Upper lobe of left lung (tissue), 4 donors: ENCODE results near the gene CUX1.

ENCODE experiments used
- EP300 ChIP-seq, 4 donors: sonication (generic); formaldehyde crosslinking; IDR thresholded peaks; one replicate each; pipeline ENCODE4 v1.5.1; 2017; ENCODE audit warnings: antibody characterized with exemption in 4 of 4, control low read depth in 2 of 4
- POLR2A ChIP-seq, 4 donors: fragments of 450-650 bp; IDR thresholded peaks; one replicate each; pipeline ENCODE4 v1.5.1; 2016 to 2017; ENCODE audit warnings: antibody characterized with exemption in 4 of 4, mild to moderate bottlenecking in 2 of 4
- POLR2AphosphoS5 ChIP-seq, 2 donors: sonication (generic); formaldehyde crosslinking; IDR thresholded peaks; one replicate each; pipeline ENCODE4 v1.5.1; 2017; ENCODE audit warnings: antibody characterized with exemption in 2 of 2
- TF ChIP-seq, protein P1 (sequence below), 6 experiments: fragments of 450-650 bp in 4 of 6; fragments of 200-600 bp in 2 of 6; sonication (generic) in 2 of 6; IDR thresholded peaks; one replicate each; pipeline ENCODE4 v1.5.1; 2016 to 2019; ENCODE audit warnings: antibody characterized with exemption in 6 of 6

DNA sequence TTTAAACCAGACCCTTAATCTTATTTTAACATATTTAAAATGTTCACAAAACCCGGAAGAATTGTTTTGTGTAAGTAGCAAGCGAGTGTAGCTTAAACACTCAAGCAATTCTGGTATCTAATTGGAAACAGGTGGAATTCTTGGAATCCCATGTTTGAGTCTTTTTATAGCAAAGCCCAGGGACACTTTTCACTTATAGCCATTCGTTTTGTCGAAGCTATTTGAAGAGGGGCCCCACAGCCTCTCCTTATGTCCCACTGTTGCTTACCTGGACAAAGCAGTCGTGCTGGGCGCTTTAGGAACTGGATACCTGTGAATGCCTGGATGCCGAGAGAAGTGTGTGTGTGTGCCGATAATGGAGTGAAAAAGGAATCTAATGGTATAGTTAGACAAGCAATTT, 3.3 kb downstream of the CUX1 start:
- TF ChIP-seq EP300 (IDR thresholded peaks at IDR 0.05) (no peak), POLR2A (IDR thresholded peaks at IDR 0.05) (no peak), POLR2AphosphoS5 (IDR thresholded peaks at IDR 0.05) (no peak)
- TF ChIP-seq, protein P1, sequence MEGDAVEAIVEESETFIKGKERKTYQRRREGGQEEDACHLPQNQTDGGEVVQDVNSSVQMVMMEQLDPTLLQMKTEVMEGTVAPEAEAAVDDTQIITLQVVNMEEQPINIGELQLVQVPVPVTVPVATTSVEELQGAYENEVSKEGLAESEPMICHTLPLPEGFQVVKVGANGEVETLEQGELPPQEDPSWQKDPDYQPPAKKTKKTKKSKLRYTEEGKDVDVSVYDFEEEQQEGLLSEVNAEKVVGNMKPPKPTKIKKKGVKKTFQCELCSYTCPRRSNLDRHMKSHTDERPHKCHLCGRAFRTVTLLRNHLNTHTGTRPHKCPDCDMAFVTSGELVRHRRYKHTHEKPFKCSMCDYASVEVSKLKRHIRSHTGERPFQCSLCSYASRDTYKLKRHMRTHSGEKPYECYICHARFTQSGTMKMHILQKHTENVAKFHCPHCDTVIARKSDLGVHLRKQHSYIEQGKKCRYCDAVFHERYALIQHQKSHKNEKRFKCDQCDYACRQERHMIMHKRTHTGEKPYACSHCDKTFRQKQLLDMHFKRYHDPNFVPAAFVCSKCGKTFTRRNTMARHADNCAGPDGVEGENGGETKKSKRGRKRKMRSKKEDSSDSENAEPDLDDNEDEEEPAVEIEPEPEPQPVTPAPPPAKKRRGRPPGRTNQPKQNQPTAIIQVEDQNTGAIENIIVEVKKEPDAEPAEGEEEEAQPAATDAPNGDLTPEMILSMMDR (IDR thresholded peaks at IDR 0.05) = no peak
